Caki2 (cell line): ENCODE measurements around the gene GZMM. TPM values are rescaled to one million over a fixed set of nuclear protein-coding genes. Genes with fewer than 3 reads are reported as not detected.
A peak's percentile ranks its signal among the peaks of the same experiment; 100 is the strongest.

Experiments
- DNase-seq: peaks from one replicate; pipeline ENCODE4 v3.0.0-alpha.2; 2015; ENCODE audit warnings: low read depth
- in situ Hi-C: cut with HindIII; loops from 2 replicates; pipeline ENCODE4 v1.10.0; 2016; ENCODE audit warnings: low sequenced_read_pairs, low pct_unique_long_range_greater_than_20kb, mixed read lengths
- total RNA-seq: library from RNA; depleted of rRNA; stranded (reverse); fragments of >200 nt; shearing (Covaris generic); gene quantifications from 2 replicates; pipeline ENCODE4 v1.2.3, GENCODE V29; 2014; ENCODE audit warnings: low replicate concordance

Gene GZMM
- total RNA-seq, 1 experiment from 2014 or later: not detected

- in situ Hi-C loops: no loop called here
- no peak for DNase-seq
Observed at GRCh38 chr19:547836-548720, 4.2 kb downstream of the GZMM start.

DNA sequence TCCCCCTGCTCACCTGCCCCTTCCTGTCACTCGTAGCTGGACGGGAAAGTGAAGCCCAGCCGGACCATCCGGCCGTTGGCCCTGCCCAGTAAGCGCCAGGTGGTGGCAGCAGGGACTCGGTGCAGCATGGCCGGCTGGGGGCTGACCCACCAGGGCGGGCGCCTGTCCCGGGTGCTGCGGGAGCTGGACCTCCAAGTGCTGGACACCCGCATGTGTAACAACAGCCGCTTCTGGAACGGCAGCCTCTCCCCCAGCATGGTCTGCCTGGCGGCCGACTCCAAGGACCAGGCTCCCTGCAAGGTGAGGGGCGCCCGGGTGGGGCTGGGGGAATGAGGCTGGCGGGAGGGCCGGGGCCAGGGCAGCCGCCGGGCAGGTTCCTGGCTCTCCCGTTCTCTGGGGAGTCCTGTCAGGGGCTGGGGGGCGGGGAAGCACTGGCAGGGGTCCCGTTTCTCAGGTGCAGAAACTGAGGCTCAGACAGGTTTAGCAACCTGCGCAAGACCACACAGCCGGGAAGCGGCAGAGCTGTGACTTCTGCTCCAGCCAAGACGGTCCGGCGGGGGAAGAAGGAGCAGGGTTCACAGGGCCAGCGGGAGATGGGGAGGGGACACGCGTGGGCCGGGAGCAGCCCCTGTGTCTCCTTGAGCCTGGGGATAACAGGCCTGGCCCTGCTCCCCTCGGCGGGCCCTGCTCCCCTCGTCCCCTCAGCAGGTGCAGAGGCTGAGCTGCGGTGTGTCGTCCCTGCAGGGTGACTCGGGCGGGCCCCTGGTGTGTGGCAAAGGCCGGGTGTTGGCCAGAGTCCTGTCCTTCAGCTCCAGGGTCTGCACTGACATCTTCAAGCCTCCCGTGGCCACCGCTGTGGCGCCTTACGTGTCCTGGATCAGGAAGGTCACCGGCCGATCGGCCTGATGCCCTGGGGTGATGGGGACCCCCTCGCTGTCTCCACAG is 5.3 kb downstream of the GZMM start:
- DNase-seq: no peak
- in situ Hi-C loops: no loop called here

DNA sequence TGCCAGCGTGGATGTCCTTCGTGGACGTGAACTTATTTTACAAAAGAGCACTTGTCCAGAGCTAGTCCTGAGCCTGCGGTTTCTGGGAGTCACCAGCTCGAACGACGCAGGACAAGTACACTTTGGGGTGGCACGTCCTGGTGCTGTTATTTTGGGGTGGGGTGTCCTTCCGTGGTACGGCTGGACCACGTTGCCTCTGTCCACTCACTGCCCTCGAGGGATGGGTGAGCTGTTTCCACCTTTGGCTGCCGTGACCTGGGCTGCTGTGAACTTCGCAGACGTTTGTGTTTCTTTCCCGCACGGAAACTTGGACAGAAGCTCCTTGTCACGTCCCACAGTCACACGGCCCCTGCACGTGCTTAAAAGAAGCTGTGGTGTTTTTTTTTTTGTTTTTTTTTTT is 11.0 kb downstream of the GZMM start:
- no peak for DNase-seq
- in situ Hi-C loops: no loop called here

DNA sequence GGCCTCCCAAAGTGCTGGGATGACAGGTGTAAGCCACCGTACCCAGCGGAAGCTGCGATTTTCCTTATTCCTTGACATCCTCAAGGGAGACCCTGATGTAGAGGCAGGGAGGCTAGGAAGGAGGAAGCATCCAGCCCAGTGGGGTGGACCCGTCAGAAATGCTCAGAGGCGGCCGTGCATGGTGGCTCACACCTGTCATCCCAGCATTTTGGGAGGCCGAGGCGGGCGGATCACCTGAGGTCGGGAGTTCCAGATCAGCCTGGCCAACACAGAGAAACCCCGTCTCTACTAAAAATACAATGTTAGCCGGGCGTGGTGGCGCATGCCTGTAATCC is 11.6 kb downstream of the GZMM start:
- in situ Hi-C loops: no loop called here
- no peak for DNase-seq

GRCh38 chr19:556611-557382 is 12.9 kb downstream of the GZMM start:
- in situ Hi-C loops: no loop called here
- DNase-seq: no peak

DNA sequence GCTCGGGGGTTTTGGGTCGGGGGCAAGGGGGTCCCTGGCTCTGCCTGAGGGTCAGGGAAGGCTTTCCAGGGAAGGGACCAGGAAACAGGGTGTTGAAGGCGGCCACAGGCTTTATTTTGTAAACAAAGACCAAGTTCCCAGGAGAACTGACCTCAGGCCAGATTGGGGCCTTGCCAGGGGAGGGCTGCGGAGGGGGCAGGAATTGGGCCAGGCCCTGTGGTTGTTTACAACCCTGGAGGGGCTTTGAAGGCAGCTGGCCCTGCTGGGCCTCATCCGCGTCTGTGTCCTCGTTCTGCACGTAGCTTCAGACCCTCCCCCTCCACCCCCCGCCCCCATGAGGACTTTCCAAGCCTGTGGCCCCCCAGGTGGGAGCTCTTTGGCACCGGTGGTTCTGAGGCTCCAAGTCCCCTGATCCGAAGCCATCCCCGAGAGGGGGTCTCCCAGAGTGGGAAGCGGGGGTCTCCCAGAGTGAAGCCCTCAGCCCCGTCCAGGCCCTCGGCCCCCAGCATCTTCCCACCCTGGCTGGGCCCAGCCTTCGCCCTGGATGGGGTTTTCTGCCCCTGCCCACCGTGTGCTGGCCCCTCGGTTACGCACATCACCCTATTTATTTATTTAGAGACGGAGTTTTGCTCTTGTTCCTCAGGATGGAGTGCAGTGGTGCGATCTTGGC is 15.1 kb downstream of the GZMM start:
- no peak for DNase-seq
- in situ Hi-C loops: no loop called here

DNA sequence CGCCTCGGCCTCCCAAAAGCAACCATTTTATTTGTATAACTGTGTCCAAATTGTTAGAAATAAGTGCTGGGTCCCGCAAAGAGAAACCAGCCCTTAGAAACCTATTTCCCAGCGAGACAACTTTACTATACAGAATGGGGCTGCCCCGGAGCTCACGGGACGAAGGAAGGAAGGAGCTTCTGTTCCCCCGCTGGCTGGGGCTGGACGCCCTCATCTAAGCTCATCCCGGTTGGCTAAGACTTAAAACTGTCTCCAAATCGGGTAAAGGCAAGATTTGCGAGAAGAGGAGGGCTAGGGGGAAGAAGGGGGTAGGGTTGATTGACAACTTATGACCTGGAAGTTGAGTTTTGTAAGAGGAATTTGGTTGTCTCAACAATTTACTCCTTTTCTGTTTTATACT is 16.3 kb downstream of the GZMM start:
- in situ Hi-C loops: no loop called here
- no peak for DNase-seq

GRCh38 chr19:566403-566802 is 22.6 kb downstream of the GZMM start:
- no peak for DNase-seq
- in situ Hi-C loops: no loop called here

GRCh38 chr19:566844-567243 is 23.0 kb downstream of the GZMM start:
- in situ Hi-C loops: no loop called here
- no peak for DNase-seq

GRCh38 chr19:567296-567900 is 23.5 kb downstream of the GZMM start:
- DNase-seq: no peak
- in situ Hi-C loops: no loop called here

- DNase-seq: no peak
Observed at GRCh38 chr19:570251-570686, 26.4 kb downstream of the GZMM start.

DNA sequence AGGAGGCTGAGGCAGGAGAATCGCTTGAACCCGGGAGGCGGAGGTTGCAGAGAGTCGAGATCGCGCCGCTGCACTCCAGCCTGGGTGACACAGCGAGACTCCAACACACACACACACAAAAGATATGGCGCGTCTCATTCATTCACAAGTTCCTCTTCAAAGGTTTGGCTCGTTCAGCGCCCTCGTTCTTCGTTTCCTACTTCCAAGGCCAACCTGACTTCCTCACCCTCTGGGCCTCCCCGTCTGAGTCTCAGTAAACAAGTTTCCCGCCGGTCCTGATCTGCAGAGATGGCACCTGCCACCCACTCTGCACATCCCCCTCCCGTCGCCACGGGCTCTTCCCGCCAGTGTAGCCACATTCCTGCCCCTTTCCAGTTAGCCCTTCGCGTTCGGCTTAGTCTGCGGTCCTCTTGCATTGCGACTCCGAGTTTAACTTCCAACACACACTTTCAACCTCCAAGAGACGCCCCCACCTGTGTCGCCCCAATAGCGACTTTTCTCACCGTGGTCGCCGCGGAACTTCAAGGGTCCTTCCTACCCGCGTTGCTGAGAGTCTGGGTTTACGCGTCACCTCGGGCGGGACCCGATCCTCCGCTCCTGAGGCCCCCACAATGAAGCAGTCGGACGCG is 27.2 kb downstream of the GZMM start:
- DNase-seq: peak; percentile 45
- in situ Hi-C loops: no loop called here

More at GRCh38 chr19:570251-570686, 26.4 kb downstream of the GZMM start:
- in situ Hi-C loops: no loop called here

DNA sequence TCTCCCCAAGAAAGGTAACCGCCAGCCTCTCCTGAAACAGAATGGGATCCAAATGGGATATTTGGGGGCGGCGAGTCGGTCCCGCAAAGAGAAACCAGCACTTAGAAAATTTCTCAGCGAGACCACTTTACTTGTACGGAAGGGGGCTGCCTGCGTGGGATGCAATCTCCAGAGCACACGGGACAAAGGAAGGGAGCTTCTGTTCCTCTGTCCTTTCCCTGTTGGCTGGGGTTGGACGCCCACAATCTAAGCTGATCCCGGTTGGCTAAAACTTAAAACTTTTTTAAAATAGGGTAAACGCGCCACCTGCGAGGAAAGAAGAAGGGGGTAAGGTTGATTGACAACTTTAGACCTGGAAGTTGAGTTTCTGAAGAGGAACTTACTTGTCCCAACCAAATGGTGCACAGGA is 27.7 kb downstream of the GZMM start:
- peak; percentile 46 for DNase-seq
- in situ Hi-C loops: no loop called here

GRCh38 chr19:572140-572742 is 28.4 kb downstream of the GZMM start, which contains the start of gene BSG:
TSS of gene BSG (plus strand) at chr19:572596. CDS start at chr19:572635, 39 bp downstream.
- in situ Hi-C loops: no loop called here
- peak; percentile 91 for DNase-seq

- in situ Hi-C loops: no loop called here
- DNase-seq: peak; percentile 25
Observed at GRCh38 chr19:572743-573518, 29.1 kb downstream of the GZMM start.

DNA sequence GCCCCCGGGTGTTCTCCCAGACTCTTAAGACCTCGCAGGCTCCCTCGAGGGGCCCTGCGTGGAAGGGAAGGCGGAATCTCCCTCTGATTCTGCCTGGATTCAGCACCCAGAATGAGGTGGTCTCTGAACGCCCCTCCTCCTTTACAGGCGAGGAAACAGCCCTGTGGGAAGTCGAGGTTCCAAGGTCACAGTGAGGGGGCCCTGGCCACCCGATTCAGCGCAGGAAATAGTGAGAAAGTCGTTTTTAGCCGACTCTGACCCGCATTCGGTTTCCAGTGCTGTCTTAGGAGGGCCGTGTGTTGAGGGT is 29.6 kb downstream of the GZMM start:
- no peak for DNase-seq

More for the DNA sequence above, 29.6 kb downstream of the GZMM start:
- in situ Hi-C loops: no loop called here
